ENCODE measurements around the gene SEMA3F. TPM values are rescaled to one million over a fixed set of nuclear protein-coding genes. Genes with fewer than 3 reads are reported as not detected.
A peak's percentile ranks its signal among the peaks of the same experiment; 100 is the strongest.

Gene SEMA3F
- total and polyA plus RNA-seq, 5 donors from 2014 or later = 0.52 TPM; not detected in 4

- peak overlapping the region in 1 of 4 donors; percentile 15 for H3K4me3 Mint-ChIP-seq
- Histone ChIP-seq H3K4me1 (ENCODE audit: control insufficient read depth, insufficient read depth, low read length, poor library complexity, severe bottlenecking) (peaks cover 5% of the 10 kb centered on the region), H3K36me3 (ENCODE audit: control insufficient read depth, insufficient read depth, low read length) (peaks cover 38% of the 10 kb centered on the region), H3K27me3 (ENCODE audit: control insufficient read depth, insufficient read depth, low read length) (no peaks in the 10 kb centered on the region), H3K9me3 (ENCODE audit: control insufficient read depth in 2 of 2, low read length in 2 of 2) (no peaks in the 10 kb centered on the region), H3K4me3 (ENCODE audit: low read depth, low read length) (no peak overlapping the region), H3K27ac (ENCODE audit: insufficient read depth, low read length, poor library complexity, severe bottlenecking) (no peak overlapping the region)
- peaks cover 24% of the 10 kb centered on the region for H3K36me3 Mint-ChIP-seq
- peak; percentile 70 to 76 for ATAC-seq (ENCODE audit: low read depth in 2 of 2)
- H3K27ac Mint-ChIP-seq = no peak overlapping the region
- H3K9me3 Mint-ChIP-seq = no peaks in the 10 kb centered on the region
- H3K27me3 Mint-ChIP-seq = no peaks in the 10 kb centered on the region
- H3K4me1 Mint-ChIP-seq = peaks cover 0 to 7% (median 0%) of the 10 kb centered on the region in 4 donors
- peak; percentile 49 to 76 (median 68) for DNase-seq
Measured at GRCh38 chr3:50121072-50122032, 33.8 kb upstream of the SEMA3F start.

DNA sequence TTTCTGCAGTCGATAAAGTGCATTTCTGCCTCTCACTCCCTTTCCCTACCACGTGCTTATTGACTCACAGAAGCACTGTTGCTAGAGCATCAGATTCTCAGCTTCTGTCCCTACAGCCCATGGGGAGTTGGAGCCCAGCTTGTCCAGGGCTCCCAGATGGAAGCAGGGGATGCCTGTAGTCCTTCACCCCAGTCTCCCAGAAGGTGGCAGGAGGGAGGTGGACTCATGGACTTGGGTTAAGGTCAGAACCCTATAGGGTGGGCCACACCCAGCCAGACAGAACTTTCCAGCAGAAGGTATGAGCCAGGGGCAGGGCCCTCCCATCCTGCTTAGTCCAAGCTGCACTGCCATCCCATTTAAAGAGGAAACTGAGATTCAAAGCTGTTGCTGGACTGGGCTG lies 33.1 kb upstream of the SEMA3F start:
- ATAC-seq (ENCODE audit: low read depth in 2 of 2) = no peak
- H3K9me3 Mint-ChIP-seq = no peaks in the 10 kb centered on the region
- DNase-seq = no peak

GRCh38 chr3:50122661-50123391 lies 32.3 kb upstream of the SEMA3F start:
- Mint-ChIP-seq H3K27ac (no peak overlapping the region), H3K27me3 (no peaks in the 10 kb centered on the region), H3K36me3 (peaks cover 14% of the 10 kb centered on the region), H3K9me3 (no peaks in the 10 kb centered on the region), H3K4me3 (no peak overlapping the region), H3K4me1 (peaks cover 0 to 7% (median 0%) of the 10 kb centered on the region in 4 donors)
- no peaks in the 10 kb centered on the region for H3K27me3 ChIP-seq (ENCODE audit: control insufficient read depth, insufficient read depth, low read length)
- H3K4me3 ChIP-seq (ENCODE audit: low read depth, low read length) = no peak overlapping the region
- ATAC-seq (ENCODE audit: low read depth in 2 of 2) (no peak), DNase-seq (peak in 1 of 3 donors; percentile 7)
- peaks cover 23% of the 10 kb centered on the region for H3K36me3 ChIP-seq (ENCODE audit: control insufficient read depth, insufficient read depth, low read length)
- H3K4me1 ChIP-seq (ENCODE audit: control insufficient read depth, insufficient read depth, low read length, poor library complexity, severe bottlenecking) = peaks cover 5% of the 10 kb centered on the region
- no peaks in the 10 kb centered on the region for H3K9me3 ChIP-seq (ENCODE audit: control insufficient read depth in 2 of 2, low read length in 2 of 2)
- H3K27ac ChIP-seq (ENCODE audit: insufficient read depth, low read length, poor library complexity, severe bottlenecking) = no peak overlapping the region

More for the DNA sequence above, 33.1 kb upstream of the SEMA3F start:
- Mint-ChIP-seq H3K27ac (no peak overlapping the region), H3K36me3 (peaks cover 19% of the 10 kb centered on the region), H3K4me1 (peaks cover 0 to 7% (median 0%) of the 10 kb centered on the region in 4 donors), H3K27me3 (no peaks in the 10 kb centered on the region), H3K4me3 (no peak overlapping the region)
- Histone ChIP-seq H3K4me1 (ENCODE audit: control insufficient read depth, insufficient read depth, low read length, poor library complexity, severe bottlenecking) (peaks cover 5% of the 10 kb centered on the region), H3K4me3 (ENCODE audit: low read depth, low read length) (no peak overlapping the region), H3K9me3 (ENCODE audit: control insufficient read depth in 2 of 2, low read length in 2 of 2) (no peaks in the 10 kb centered on the region), H3K27me3 (ENCODE audit: control insufficient read depth, insufficient read depth, low read length) (no peaks in the 10 kb centered on the region), H3K27ac (ENCODE audit: insufficient read depth, low read length, poor library complexity, severe bottlenecking) (no peak overlapping the region), H3K36me3 (ENCODE audit: control insufficient read depth, insufficient read depth, low read length) (peaks cover 31% of the 10 kb centered on the region)

GRCh38 chr3:50123394-50124051 lies 31.6 kb upstream of the SEMA3F start:
- Mint-ChIP-seq H3K27ac (no peak overlapping the region), H3K4me3 (no peak overlapping the region), H3K9me3 (no peaks in the 10 kb centered on the region), H3K4me1 (peaks cover 0 to 7% (median 0%) of the 10 kb centered on the region in 4 donors), H3K36me3 (peaks cover 7% of the 10 kb centered on the region), H3K27me3 (no peaks in the 10 kb centered on the region)
- no peak overlapping the region for H3K4me3 ChIP-seq (ENCODE audit: low read depth, low read length)
- H3K27ac ChIP-seq (ENCODE audit: insufficient read depth, low read length, poor library complexity, severe bottlenecking) = no peak overlapping the region
- ATAC-seq (ENCODE audit: low read depth in 2 of 2) (no peak), DNase-seq (no peak)
- peaks cover 16% of the 10 kb centered on the region for H3K36me3 ChIP-seq (ENCODE audit: control insufficient read depth, insufficient read depth, low read length)
- H3K9me3 ChIP-seq (ENCODE audit: control insufficient read depth in 2 of 2, low read length in 2 of 2) = no peaks in the 10 kb centered on the region
- peaks cover 5% of the 10 kb centered on the region for H3K4me1 ChIP-seq (ENCODE audit: control insufficient read depth, insufficient read depth, low read length, poor library complexity, severe bottlenecking)
- H3K27me3 ChIP-seq (ENCODE audit: control insufficient read depth, insufficient read depth, low read length) = no peaks in the 10 kb centered on the region

DNA sequence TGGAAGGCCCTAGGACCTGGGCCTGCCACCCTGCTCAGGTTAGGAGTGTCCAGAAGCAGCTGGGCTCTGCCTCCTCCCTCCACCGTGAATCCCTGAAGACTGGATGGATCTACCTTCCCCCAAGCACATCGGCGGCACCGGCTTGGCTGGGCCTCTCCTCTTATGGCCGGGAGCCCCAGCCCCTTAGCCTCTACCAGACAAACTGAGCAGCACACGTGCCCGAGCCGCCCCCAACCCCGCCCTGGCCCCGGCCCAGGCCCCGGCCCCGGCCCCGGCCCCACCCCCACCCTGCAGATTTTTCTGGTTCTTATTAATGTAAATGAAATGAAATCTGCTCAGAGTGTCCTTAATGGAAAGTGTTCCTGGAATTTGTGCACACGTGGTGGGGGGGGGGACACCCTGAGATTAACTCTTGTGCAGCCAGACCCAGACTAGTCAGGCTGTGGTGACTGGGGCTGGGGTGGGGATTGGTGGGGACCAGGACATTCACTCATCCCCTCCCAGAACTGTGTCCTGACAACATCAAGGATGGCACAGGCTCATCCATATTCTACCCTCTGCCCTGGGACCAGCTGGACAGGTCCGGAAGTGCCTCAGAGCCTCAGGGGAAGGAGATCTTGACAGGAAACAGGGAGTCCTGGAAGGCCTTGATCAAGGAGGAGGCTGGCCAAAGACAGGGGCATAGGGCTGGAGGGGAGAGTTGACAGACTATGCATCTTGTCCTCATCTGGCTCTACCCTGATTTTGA lies 30.9 kb upstream of the SEMA3F start:
- ATAC-seq (ENCODE audit: low read depth in 2 of 2) = no peak
- Histone ChIP-seq H3K27ac (ENCODE audit: insufficient read depth, low read length, poor library complexity, severe bottlenecking) (no peak overlapping the region), H3K4me1 (ENCODE audit: control insufficient read depth, insufficient read depth, low read length, poor library complexity, severe bottlenecking) (peaks cover 5% of the 10 kb centered on the region), H3K36me3 (ENCODE audit: control insufficient read depth, insufficient read depth, low read length) (peaks cover 12% of the 10 kb centered on the region), H3K9me3 (ENCODE audit: control insufficient read depth in 2 of 2, low read length in 2 of 2) (no peaks in the 10 kb centered on the region), H3K4me3 (ENCODE audit: low read depth, low read length) (no peak overlapping the region), H3K27me3 (ENCODE audit: control insufficient read depth, insufficient read depth, low read length) (no peaks in the 10 kb centered on the region)
- H3K4me3 Mint-ChIP-seq = no peak overlapping the region
- H3K27me3 Mint-ChIP-seq = no peaks in the 10 kb centered on the region
- peaks cover 0 to 7% (median 0%) of the 10 kb centered on the region in 4 donors for H3K4me1 Mint-ChIP-seq
- no peak overlapping the region for H3K27ac Mint-ChIP-seq
- no peaks in the 10 kb centered on the region for H3K9me3 Mint-ChIP-seq
- peaks cover 4% of the 10 kb centered on the region for H3K36me3 Mint-ChIP-seq
- DNase-seq = no peak

DNA sequence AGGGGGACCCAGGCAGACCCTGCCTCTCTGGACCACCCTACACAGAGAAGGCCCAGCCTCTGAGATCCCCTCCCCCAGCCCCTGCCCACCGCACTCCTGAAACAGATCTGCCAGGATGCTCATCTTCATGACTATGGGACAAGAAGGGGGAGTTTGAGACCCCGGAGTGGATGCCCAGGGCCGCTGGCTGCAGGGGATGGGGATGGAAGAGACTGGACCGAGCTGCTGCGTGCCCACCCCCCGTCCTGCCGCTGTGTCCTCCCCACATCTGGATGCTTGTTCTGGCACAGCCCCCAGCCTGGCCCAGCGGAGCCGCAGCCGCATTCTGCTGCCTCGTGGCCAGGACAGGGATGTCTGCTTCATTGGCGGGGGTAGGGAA lies 30.3 kb upstream of the SEMA3F start:
- H3K36me3 ChIP-seq (ENCODE audit: control insufficient read depth, insufficient read depth, low read length) = peaks cover 11% of the 10 kb centered on the region
- DNase-seq (no peak), ATAC-seq (ENCODE audit: low read depth in 2 of 2) (no peak)
- no peaks in the 10 kb centered on the region for H3K9me3 ChIP-seq (ENCODE audit: control insufficient read depth in 2 of 2, low read length in 2 of 2)
- peaks cover 0 to 7% (median 0%) of the 10 kb centered on the region in 4 donors for H3K4me1 Mint-ChIP-seq
- H3K36me3 Mint-ChIP-seq = peaks cover 2% of the 10 kb centered on the region
- H3K27me3 Mint-ChIP-seq = no peaks in the 10 kb centered on the region
- H3K27me3 ChIP-seq (ENCODE audit: control insufficient read depth, insufficient read depth, low read length) = no peaks in the 10 kb centered on the region
- no peak overlapping the region for H3K4me3 ChIP-seq (ENCODE audit: low read depth, low read length)
- H3K27ac Mint-ChIP-seq = no peak overlapping the region
- no peaks in the 10 kb centered on the region for H3K9me3 Mint-ChIP-seq
- no peak overlapping the region for H3K27ac ChIP-seq (ENCODE audit: insufficient read depth, low read length, poor library complexity, severe bottlenecking)
- H3K4me1 ChIP-seq (ENCODE audit: control insufficient read depth, insufficient read depth, low read length, poor library complexity, severe bottlenecking) = peaks cover 5% of the 10 kb centered on the region
- H3K4me3 Mint-ChIP-seq = no peak overlapping the region

Data from CD4-positive, CD25-positive, alpha-beta regulatory T cell (primary cell).